GM19351 (cell line): ENCODE results near the gene MRPS7.
"Not testable (repeated sequence)": the region's sequence is repeated elsewhere in the genome, so short reads cannot be mapped to it uniquely, and the experiment has no call there.

Source experiments
- ATAC-seq: cut with Tn5 transposase; IDR thresholded peaks from one replicate; pipeline ENCODE4 v1.9.1; 2021; ENCODE audit warnings: mild to moderate bottlenecking, moderate library complexity; ENCODE audit not compliant: unreplicated experiment

Gene MRPS7

DNA sequence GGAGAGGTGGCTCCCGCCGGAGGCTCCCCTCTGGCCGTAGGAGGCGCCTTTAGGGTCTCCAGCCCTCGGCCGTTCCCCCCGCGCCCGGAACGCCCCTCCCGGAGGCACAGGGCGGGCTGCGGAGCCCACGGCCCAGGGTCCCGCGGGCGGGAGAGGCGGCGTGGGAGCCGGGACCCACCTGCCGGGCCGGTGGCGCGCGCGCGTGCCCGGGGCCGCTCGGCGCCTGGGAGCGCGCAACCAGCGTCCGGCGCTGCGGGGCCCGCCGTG is 9.2 kb downstream of the MRPS7 start, which contains the start of gene MIF4GD:
Gene MIF4GD, minus strand, starts transcription at position 266 of the 267 bp plus-strand sequence. CDS start 1,036 bp downstream, outside the sequence.
- peak; percentile 16 for ATAC-seq

DNA sequence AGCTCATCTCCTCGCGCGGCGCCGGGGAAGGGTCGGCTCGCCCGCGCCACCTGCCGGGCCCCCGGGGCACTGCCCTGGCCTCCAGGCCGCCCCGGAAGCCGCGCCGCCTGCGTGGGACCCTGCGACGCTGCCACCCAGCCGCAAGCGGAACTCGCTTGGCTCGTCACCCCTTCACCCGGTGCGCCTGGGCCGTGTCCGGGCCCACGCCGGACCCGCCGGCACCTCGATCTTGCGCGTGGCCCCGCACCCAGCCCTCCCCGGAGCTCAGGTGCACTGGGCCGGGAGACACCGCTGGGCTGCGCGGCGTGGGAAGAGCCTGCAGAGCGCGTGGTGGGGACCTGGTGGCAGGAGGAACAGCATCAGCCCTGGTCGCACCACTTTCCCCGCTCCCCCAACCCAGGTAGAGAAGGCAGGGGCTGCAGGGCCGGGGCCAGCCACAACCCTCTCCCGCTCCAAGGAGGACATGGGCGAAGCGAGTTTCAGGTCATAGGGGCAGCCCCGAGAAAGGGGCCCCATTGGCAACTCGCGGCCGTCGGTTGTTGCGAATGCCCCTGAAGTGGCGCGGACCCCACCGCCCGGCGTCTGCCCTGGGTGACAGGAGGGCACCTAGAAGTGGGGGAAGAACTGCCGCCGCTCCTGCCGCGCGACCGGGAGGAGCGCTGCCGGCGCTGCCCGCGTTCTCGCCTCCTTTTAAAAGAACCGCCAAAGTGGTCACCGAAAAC is 9.7 kb downstream of the MRPS7 start:
- peak; percentile 64 for ATAC-seq

GRCh38 chr17:75271955-75272847 is 10.5 kb downstream of the MRPS7 start:
- ATAC-seq = no peak

DNA sequence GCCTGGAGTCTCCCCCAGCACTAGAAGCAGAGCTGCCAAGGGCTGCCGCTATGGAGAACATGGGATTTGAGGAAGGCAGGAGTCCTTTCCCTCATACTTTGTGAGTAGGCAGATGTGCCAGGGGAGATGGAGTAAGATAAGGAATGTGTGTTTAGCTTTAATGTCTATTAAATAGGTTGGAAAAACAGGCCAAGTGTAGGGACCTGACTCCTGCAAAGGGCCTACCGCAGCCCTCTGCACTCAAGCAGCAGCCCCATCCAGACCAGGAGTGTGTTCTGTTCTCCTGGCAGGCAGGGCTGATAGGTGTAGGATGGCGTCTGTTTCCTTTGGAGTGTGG is 11.1 kb downstream of the MRPS7 start:
- no peak for ATAC-seq

DNA sequence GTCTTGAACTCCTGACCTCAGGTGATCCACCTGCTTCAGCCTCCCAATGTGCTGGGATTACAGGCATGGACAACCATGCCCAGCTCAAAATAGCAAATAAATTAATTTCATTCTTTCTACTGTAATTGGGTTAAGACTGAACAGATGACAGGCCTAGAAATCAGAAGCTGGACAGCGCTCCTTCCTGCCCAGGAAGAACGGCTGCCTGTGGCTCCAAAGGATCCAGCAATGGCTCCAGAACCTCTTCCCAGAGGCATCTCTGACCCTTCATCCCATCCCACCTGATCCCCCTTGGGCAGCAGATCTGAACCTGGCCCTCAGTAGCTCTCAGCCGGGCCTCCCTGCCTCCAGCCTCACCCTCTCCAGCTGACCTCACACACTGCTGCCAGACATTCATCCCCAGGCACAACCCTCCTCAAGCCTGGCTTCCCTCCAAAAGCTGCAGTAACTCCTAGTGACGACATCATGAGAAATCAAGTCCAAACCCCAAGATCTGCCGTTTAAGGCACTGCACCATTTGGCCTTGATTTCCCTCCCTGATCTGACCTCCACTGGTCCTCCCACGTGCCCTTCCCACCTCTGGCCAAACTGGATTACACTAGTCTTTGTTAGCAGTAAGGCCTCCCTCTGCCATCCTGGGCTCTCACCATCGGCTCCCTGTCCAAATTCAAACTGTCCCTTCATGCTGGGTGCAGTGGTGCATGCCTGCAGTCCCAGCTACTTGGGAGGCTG is 12.5 kb downstream of the MRPS7 start:
- no peak for ATAC-seq

- ATAC-seq = no peak
Measured at GRCh38 chr17:75277664-75278071, 16.0 kb downstream of the MRPS7 start.

GRCh38 chr17:75280189-75280588 is 18.5 kb downstream of the MRPS7 start:
- ATAC-seq = not testable (repeated sequence)

GRCh38 chr17:75285123-75285522 is 23.4 kb downstream of the MRPS7 start:
- ATAC-seq = no peak

GRCh38 chr17:75287221-75287620 is 25.5 kb downstream of the MRPS7 start:
- no peak for ATAC-seq

- no peak for ATAC-seq
Measured at GRCh38 chr17:75288359-75288758, 26.7 kb downstream of the MRPS7 start.

- peak; percentile 20 for ATAC-seq
Measured at GRCh38 chr17:75288770-75289114, 27.1 kb downstream of the MRPS7 start.

- peak; percentile 83 for ATAC-seq
Measured at GRCh38 chr17:75289115-75289831, 27.6 kb downstream of the MRPS7 start, which contains the start of gene SLC25A19. Gene SLC25A19, minus strand, starts transcription at chr17:75289433. Its CDS starts 2,669 bp downstream, at chr17:75286764.

GRCh38 chr17:75289832-75290337 is 28.2 kb downstream of the MRPS7 start:
- ATAC-seq = no peak

- ATAC-seq = not testable (repeated sequence)
Measured at GRCh38 chr17:75292810-75293448, 31.2 kb downstream of the MRPS7 start.

- peak; percentile 64 for ATAC-seq
Measured at GRCh38 chr17:75295201-75296158, 33.8 kb downstream of the MRPS7 start.

DNA sequence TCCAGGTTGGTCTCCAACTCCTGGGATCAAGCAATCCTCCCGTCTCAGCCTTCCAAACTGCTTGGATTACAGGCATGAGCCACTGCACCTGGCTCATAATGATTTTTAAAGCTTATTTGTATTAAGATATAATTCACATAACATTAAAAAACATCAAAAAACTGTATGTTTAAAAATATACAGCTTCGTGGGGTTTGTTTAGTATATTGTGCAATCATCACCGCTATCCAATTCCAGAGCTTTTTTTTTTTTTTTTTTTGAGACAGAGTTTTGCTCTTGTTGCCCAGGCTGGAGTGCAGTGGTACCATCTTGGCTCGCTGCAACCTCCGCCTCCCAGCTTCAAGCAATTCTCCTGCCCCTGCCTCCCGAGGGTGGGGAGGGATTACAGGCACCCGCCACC is 38.6 kb downstream of the MRPS7 start:
- ATAC-seq = no peak

DNA sequence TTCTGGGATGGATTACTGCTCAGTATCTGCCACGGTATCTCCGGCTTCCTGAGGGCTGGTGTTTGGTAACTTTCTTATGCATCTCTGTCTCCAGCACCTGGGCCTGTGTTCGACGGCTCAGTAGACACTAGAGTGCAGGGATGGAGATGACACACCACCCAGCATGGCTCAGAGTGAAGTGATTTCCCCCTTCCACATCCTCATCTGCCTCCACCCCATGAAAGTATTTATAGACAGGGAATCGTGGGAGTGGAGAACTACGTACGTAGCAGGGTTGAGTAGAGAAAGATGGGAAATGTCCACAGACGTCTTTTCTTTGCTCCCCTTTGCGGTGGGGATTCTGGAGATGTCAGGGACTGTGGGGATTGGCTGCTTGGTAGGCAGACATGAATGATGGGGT is 39.4 kb downstream of the MRPS7 start:
- ATAC-seq = no peak

GRCh38 chr17:75301502-75302206 is 40.0 kb downstream of the MRPS7 start:
- no peak for ATAC-seq
